ENCODE data around the gene KLHL11.

DNA sequence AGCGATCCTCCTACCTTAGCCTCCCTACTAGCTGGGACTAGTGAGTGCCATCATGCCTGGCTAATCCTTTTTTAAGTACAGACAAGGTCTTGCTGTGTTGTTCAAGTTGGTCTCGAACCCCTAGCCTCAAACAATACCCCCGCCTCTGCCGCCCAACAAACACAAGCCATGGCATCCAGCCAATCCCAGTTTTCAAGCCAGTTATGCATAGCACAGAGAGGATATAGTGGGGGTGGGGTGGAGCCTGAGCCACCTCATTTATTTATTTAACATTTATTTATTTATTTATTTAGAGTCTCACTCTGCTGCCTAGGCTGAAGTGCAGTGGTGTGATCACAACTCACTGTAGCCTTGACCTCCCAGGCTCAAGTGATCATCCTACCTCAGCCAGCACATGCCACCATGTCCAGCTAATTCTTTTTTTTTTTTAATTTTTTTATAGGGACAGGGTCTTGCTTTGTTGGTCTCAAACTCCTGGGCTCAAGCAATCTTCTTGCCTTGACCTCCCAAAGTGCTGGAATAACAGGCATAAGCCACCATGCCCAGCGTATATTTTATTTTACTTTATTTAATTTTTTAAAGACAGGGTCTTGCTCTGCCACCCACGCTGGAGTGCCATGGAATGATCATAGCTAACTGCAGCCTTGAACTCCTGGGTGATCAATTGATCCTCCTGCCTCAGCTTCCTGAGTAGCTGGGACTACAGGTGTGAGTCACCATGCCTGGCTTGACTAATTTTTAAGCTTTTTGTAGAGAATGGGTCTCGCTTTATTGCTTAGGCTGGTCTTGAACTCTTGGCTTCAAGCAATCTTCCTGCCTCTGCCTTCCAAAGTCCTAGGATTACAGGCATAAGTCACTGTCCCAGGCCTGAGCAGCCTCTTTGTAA lies 26.2 kb upstream of the KLHL11 start:
- TF ChIP-seq, protein P1, sequence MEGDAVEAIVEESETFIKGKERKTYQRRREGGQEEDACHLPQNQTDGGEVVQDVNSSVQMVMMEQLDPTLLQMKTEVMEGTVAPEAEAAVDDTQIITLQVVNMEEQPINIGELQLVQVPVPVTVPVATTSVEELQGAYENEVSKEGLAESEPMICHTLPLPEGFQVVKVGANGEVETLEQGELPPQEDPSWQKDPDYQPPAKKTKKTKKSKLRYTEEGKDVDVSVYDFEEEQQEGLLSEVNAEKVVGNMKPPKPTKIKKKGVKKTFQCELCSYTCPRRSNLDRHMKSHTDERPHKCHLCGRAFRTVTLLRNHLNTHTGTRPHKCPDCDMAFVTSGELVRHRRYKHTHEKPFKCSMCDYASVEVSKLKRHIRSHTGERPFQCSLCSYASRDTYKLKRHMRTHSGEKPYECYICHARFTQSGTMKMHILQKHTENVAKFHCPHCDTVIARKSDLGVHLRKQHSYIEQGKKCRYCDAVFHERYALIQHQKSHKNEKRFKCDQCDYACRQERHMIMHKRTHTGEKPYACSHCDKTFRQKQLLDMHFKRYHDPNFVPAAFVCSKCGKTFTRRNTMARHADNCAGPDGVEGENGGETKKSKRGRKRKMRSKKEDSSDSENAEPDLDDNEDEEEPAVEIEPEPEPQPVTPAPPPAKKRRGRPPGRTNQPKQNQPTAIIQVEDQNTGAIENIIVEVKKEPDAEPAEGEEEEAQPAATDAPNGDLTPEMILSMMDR (conservative IDR thresholded peaks at IDR 0.05 in 1 of 2, IDR thresholded peaks at IDR 0.05 in 1 of 2; ENCODE audit: low read depth in 1 of 2, low read length in 2 of 2): no peak
- no peak for TF ChIP-seq EZH2 (IDR thresholded peaks at IDR 0.05; ENCODE audit: low read length, missing control alignments)
